ENCODE data around the gene N4BP2L2. TPM values are rescaled to one million over a fixed set of nuclear protein-coding genes. Genes with fewer than 3 reads are reported as not detected.

N4BP2L2 gene
- total RNA-seq, 1 experiment from 2014 or later, result 89.7 TPM

- Mint-ChIP-seq H3K36me3 (ENCODE audit: insufficient read depth, unreplicated experiment) (no peaks in the 10 kb centered on the region), H3K9me3 (ENCODE audit: low read depth, unreplicated experiment) (no peaks in the 10 kb centered on the region), H3K27me3 (ENCODE audit: unreplicated experiment) (no peaks in the 10 kb centered on the region), H3K4me1 (ENCODE audit: low read depth, unreplicated experiment) (no peaks in the 10 kb centered on the region), H3K27ac (ENCODE audit: unreplicated experiment) (no peak overlapping the region), H3K4me3 (ENCODE audit: low read depth, unreplicated experiment) (no peak overlapping the region)
- CTCF ChIA-PET, result no interaction called here
- no peak for TF ChIP-seq CTCF (IDR thresholded peaks at IDR 0.05; ENCODE audit: unreplicated experiment)
- DNase-seq, result no peak
- intact Hi-C loops (cut with micrococcal nuclease; ENCODE audit: unreplicated experiment), result no loop called here
- BruUV-seq (replicated peaks), result no TSS peak
Measured at GRCh38 chr13:32409561-32410421, 128.8 kb downstream of the N4BP2L2 start.

GRCh38 chr13:32409001-32409313, 129.6 kb downstream of the N4BP2L2 start:
- no peaks in the 10 kb centered on the region for H3K27me3 Mint-ChIP-seq (ENCODE audit: unreplicated experiment)
- H3K36me3 Mint-ChIP-seq (ENCODE audit: insufficient read depth, unreplicated experiment), result no peaks in the 10 kb centered on the region
- TF ChIP-seq CTCF (IDR thresholded peaks at IDR 0.05; ENCODE audit: unreplicated experiment), result no peak
- no peaks in the 10 kb centered on the region for H3K4me1 Mint-ChIP-seq (ENCODE audit: low read depth, unreplicated experiment)
- CTCF ChIA-PET, result no interaction called here
- no peak overlapping the region for H3K4me3 Mint-ChIP-seq (ENCODE audit: low read depth, unreplicated experiment)
- DNase-seq, result no peak
- no TSS peak for BruUV-seq (replicated peaks)
- no peak overlapping the region for H3K27ac Mint-ChIP-seq (ENCODE audit: unreplicated experiment)
- no peaks in the 10 kb centered on the region for H3K9me3 Mint-ChIP-seq (ENCODE audit: low read depth, unreplicated experiment)
- intact Hi-C loops (cut with micrococcal nuclease; ENCODE audit: unreplicated experiment), result no loop called here

- H3K4me3 Mint-ChIP-seq (ENCODE audit: low read depth, unreplicated experiment), result no peak overlapping the region
- CTCF ChIA-PET, result no interaction called here
- DNase-seq, result no peak
- no peaks in the 10 kb centered on the region for H3K27me3 Mint-ChIP-seq (ENCODE audit: unreplicated experiment)
- TF ChIP-seq CTCF (IDR thresholded peaks at IDR 0.05; ENCODE audit: unreplicated experiment), result no peak
- no peaks in the 10 kb centered on the region for H3K36me3 Mint-ChIP-seq (ENCODE audit: insufficient read depth, unreplicated experiment)
- no peaks in the 10 kb centered on the region for H3K4me1 Mint-ChIP-seq (ENCODE audit: low read depth, unreplicated experiment)
- H3K27ac Mint-ChIP-seq (ENCODE audit: unreplicated experiment), result no peak overlapping the region
- intact Hi-C loops (cut with micrococcal nuclease; ENCODE audit: unreplicated experiment), result no loop called here
- BruUV-seq (replicated peaks), result no TSS peak
- H3K9me3 Mint-ChIP-seq (ENCODE audit: low read depth, unreplicated experiment), result no peaks in the 10 kb centered on the region
Measured at GRCh38 chr13:32408296-32409000, 130.1 kb downstream of the N4BP2L2 start.

- no peaks in the 10 kb centered on the region for H3K36me3 Mint-ChIP-seq (ENCODE audit: insufficient read depth, unreplicated experiment)
- no peak for DNase-seq
- H3K27me3 Mint-ChIP-seq (ENCODE audit: unreplicated experiment), result no peaks in the 10 kb centered on the region
- intact Hi-C loops (cut with micrococcal nuclease; ENCODE audit: unreplicated experiment), result no loop called here
- H3K9me3 Mint-ChIP-seq (ENCODE audit: low read depth, unreplicated experiment), result no peaks in the 10 kb centered on the region
- no peak for TF ChIP-seq CTCF (IDR thresholded peaks at IDR 0.05; ENCODE audit: unreplicated experiment)
- H3K27ac Mint-ChIP-seq (ENCODE audit: unreplicated experiment), result no peak overlapping the region
- H3K4me1 Mint-ChIP-seq (ENCODE audit: low read depth, unreplicated experiment), result no peaks in the 10 kb centered on the region
- no peak overlapping the region for H3K4me3 Mint-ChIP-seq (ENCODE audit: low read depth, unreplicated experiment)
- CTCF ChIA-PET, result no interaction called here
- no TSS peak for BruUV-seq (replicated peaks)
Measured at GRCh38 chr13:32407854-32408253, 130.7 kb downstream of the N4BP2L2 start.

Data from Calu3 (cell line).